Subcutaneous adipose tissue (tissue), 4 donors: ENCODE data around the gene TLR5. TPM values are rescaled to one million over a fixed set of nuclear protein-coding genes. Genes with fewer than 3 reads are reported as not detected.

Experiments
- total RNA-seq, 4 donors: library from RNA; depleted of rRNA; stranded (reverse); fragments of >200 nt; gene quantifications; one replicate each; pipeline ENCODE4 v1.1.0, GENCODE V29; 2016
- TF ChIP-seq, protein P1 (sequence below): fragments of 450-650 bp; IDR thresholded peaks from one replicate; pipeline ENCODE4 v1.5.1; 2016; ENCODE audit warnings: low read depth, mild to moderate bottlenecking, control low read depth, antibody characterized with exemption, moderate library complexity

TLR5 gene
- total RNA-seq, 4 donors from 2014 or later = 6.0 to 15.2 (median 11.0) TPM

DNA sequence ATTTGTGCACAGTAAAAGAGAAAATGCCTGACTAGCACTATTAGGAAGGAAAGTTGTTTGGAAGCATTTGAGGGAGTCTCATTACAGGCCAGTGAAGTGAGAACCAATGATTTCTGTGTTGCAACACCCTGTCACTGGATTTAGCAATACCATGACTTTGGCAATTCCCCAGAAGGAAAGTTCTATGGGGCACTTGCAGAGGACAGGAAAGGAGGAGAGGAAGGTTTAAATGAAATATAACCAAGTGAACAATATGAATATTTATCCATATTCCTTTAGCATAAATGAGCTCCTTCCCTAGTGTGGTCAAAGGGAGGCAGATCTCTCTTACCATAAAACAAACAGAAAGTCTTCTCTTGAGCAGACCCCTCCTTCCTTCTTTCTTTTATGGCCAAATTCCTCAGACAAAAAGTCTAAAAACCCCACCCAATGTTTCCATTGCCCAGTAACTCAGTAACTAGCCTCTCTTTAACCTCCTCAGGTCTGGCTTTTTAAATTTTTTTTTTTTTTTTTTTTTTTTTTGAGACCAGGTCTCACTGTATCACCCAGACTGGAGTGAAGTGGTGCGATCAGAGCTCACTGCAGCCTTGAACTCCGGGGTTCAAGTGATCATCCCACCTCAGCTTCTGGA is 5.5 kb downstream of the TLR5 start:
- TF ChIP-seq, protein P1, sequence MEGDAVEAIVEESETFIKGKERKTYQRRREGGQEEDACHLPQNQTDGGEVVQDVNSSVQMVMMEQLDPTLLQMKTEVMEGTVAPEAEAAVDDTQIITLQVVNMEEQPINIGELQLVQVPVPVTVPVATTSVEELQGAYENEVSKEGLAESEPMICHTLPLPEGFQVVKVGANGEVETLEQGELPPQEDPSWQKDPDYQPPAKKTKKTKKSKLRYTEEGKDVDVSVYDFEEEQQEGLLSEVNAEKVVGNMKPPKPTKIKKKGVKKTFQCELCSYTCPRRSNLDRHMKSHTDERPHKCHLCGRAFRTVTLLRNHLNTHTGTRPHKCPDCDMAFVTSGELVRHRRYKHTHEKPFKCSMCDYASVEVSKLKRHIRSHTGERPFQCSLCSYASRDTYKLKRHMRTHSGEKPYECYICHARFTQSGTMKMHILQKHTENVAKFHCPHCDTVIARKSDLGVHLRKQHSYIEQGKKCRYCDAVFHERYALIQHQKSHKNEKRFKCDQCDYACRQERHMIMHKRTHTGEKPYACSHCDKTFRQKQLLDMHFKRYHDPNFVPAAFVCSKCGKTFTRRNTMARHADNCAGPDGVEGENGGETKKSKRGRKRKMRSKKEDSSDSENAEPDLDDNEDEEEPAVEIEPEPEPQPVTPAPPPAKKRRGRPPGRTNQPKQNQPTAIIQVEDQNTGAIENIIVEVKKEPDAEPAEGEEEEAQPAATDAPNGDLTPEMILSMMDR = no peak

DNA sequence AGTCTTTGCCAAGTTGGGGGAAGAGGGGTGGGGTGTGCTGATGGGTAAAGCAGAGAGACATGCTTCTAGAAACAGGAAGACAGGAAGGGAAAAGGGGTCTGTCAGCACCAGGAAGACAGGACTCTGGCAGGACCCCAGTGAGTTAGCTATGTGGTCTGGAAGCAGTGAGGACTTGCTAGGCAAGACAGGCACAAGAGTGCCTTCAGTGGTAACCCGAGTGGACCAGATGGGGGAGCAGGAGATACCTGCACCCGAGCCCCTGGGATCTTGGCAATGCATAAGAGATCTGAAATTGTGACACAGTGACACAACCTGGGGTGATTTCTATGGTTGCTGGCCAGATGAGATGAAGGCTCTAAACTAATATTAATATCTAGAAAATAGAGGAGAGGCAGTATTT is 7.0 kb downstream of the TLR5 start:
- TF ChIP-seq, protein P1 = no peak

DNA sequence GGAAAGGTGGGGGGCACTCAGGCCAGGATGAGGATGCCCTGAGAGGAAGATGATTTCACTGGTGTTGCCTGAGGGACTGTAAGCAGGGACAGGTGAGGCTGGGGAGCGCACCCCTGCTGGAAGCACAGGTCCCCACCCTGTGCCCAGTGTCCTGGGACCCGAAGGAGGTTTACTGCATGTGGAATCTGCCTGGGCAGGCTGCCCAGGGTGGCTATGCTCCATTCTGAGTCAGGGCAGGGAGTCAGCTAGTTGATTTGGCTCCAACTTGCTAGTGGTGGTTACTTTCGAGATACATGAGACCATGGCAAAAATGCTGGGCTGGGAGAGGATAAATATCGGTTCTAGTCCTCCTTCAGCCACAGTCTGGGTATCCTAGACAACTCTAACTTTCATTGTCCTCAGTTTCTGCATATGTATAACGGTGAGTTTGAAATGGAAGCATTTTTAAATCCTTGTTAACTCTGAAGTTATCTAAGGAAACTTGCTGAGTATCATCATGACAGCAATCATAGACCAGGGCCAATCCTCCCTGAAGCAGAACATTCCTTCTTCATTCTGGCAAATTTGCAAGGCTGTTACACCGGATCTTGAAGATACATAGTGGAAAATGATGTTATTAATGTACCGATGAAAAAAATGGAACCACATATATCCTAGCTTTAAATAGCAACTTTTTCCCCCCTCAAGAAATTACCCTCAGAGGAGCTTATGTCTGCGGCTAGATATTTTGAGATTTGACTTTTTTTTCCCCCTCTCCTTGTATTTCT is 7.7 kb downstream of the TLR5 start:
- TF ChIP-seq, protein P1 = no peak

DNA sequence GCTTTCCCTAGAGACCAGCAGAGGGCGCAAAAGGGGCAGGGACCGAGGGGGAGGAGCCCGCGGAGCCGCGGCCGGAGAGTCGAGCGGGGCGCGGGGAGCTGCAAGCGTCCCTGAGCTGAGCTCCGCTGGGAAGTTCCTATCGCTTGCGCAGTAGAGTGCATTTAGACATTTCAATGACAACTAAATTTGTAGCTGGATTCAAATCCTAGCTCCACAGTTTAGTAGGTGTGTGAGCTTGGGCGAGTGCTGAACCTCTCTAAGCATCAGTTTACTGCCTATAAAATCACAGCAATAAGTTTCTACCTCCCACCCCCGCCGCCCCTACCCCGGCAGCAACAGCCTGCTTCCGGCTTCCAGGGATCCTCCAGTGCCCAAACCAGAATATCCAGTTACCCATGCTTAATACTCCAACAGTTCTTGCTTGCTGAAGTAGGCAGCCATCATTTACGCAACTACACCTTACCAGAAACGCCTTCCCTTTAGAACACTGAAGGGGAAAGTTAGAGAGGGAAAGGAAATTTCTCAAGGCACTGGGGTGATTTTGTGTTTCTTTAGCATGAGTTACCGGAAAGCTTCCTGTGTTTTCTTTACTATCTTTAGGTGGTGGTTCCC is 9.1 kb downstream of the TLR5 start:
- TF ChIP-seq, protein P1 = no peak

DNA sequence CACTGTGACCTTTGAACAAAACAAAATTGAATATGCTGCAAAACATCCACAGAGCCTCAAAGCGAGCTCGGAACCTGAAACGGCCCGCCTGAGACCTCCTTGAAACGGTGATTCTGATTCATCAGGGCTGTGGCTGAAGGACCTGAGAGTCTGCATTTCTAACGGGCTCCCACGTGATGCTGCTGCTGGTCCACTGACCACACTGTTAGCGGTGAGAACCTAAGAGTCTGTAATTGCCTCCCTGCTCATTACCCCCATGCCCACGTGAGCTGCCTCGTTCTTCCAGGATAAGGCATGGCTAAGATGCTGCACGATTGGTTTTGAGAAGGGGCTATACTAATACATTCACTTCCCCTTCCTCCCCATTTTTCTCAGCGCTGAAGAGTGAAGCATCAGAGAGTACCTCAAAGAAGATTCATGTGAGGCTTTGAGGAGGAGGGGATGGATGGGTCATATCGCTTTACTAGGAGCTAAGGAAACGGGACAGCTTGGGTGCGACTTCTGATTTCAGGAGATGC is 9.7 kb downstream of the TLR5 start:
- TF ChIP-seq, protein P1 = no peak

DNA sequence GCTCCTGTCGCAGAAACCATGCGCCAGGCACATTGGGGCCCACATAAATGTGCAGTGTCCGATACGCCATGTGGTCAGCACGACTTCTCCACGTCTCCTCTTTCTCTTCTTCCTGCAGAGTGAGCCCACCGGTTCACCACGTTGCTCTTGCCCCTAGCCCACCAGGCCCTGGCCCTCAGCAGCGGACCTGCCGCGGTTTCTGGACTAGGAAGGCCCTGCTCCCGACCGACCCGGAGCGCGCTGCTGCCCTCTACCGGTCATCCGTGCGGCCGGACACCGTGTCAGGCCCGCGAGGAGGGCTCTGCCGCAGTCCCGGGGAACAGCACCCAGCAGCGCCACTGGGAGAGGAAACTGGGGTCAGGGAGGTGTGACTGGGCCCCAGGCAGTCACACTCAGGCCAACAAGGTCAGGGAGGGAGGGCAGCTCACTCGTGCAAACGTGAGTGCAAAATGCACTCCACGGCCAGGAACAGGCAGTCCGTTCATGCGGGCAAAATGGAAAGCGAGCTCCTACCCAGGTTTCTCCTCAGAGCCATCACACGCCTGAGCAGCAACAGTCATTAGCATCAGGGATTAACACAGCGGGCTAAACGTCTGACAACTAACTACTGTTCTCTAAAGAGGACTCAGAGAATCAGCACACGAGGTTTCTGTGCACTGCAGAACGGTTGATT is 13.7 kb downstream of the TLR5 start:
- TF ChIP-seq, protein P1 = no peak
